ENCODE measurements around the gene SENP3.

Gene SENP3

GRCh38 chr17:7606280-7606679, 44.6 kb downstream of the SENP3 start:
- TF ChIP-seq CTCF (IDR thresholded peaks at IDR 0.05; ENCODE audit: borderline replicate concordance, insufficient read depth, low read depth, low read length) = no peak

GRCh38 chr17:7610641-7611040, 48.9 kb downstream of the SENP3 start:
- TF ChIP-seq CTCF (IDR thresholded peaks at IDR 0.05; ENCODE audit: borderline replicate concordance, insufficient read depth, low read depth, low read length) = no peak
- H3K4me3 ChIP-seq (ENCODE audit: low read depth, low read length) = no peak overlapping the region

More at GRCh38 chr17:7606280-7606679, 44.6 kb downstream of the SENP3 start:
- no peak overlapping the region for H3K4me3 ChIP-seq (ENCODE audit: low read depth, low read length)

DNA sequence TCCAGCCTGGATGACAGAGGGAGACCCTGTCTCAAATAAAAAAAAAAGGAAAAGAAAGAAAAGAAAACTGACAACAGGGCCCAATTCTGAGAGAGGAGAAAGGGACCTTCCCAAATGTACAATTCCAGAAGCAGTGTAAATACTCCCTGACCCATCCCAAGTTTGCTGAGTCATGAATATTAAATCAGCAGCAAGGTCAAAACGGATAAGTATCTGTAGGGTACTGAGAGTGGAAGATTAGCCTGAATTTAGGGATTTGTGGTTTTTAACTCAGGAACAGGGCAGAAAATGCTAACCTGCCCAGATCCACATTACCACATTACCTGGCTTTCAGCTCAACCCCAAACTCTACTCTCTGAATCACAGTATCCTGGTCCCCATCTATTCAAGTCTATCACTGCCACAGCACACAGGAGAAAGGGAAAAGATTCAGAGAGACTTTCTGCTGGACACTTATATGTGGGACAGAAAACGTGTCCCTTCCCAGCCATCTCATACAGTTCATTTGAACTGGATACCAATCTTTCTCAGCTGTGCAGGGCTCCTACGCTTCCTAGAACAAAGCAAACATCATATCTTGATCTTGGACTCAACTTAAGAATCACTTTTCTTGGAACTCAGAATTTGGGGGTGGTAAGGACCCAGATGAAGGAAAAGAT, 50.0 kb downstream of the SENP3 start:
- no peak for TF ChIP-seq CTCF (IDR thresholded peaks at IDR 0.05; ENCODE audit: borderline replicate concordance, insufficient read depth, low read depth, low read length)
- no peak overlapping the region for H3K4me3 ChIP-seq (ENCODE audit: low read depth, low read length)

DNA sequence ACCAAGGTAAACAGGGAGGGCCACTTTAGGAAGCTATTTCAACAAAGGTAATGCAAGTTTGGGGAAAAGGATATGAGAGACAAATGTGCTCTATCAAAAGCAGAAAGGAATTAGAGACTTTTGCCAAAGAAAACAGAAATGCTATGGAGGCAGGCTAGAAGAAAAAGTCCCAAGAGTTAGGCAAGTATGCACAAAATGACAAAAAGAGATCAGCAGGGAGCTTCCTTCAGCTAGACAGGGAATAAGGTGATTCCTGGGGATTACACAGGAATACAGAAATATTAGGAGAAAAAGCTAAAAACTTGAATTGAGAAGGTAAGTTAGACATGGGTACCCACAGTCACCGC, 50.5 kb downstream of the SENP3 start:
- TF ChIP-seq CTCF (IDR thresholded peaks at IDR 0.05; ENCODE audit: borderline replicate concordance, insufficient read depth, low read depth, low read length) = no peak
- H3K4me3 ChIP-seq (ENCODE audit: low read depth, low read length) = no peak overlapping the region

DNA sequence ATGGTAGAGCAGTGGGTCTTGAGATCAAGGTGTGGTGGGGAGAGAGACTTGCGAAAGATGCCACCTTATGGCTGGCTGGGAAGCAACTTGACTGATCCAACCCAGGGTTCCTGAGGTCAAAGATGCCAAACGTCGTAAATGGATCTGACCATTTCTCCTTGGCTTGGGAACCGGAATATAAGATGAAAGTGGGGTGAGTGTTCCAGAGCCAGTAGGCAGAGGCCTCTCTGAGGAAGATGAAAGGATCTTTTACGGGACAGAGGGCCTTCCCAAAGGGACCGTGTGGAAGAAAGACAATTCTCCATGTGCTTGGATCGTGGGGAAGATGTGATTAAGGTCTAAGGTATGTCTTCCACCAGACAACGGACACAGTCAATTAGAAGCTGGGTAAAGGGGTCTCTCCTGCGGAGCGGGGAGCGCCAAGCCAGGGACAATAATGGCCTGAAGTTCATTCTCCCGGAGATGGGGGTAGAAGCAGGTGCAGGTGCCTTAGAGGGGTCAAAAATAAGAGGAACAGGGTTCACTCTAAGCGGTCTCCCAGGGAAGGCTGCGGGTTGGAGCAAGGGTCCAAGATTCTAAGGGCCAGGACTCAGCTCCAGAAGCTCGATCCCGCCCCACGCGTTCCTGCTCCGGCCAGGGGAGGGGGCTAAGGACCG, 52.2 kb downstream of the SENP3 start:
- peak overlapping the region; percentile 89 for H3K4me3 ChIP-seq (ENCODE audit: low read depth, low read length)
- TF ChIP-seq CTCF (IDR thresholded peaks at IDR 0.05; ENCODE audit: borderline replicate concordance, insufficient read depth, low read depth, low read length) = no peak

DNA sequence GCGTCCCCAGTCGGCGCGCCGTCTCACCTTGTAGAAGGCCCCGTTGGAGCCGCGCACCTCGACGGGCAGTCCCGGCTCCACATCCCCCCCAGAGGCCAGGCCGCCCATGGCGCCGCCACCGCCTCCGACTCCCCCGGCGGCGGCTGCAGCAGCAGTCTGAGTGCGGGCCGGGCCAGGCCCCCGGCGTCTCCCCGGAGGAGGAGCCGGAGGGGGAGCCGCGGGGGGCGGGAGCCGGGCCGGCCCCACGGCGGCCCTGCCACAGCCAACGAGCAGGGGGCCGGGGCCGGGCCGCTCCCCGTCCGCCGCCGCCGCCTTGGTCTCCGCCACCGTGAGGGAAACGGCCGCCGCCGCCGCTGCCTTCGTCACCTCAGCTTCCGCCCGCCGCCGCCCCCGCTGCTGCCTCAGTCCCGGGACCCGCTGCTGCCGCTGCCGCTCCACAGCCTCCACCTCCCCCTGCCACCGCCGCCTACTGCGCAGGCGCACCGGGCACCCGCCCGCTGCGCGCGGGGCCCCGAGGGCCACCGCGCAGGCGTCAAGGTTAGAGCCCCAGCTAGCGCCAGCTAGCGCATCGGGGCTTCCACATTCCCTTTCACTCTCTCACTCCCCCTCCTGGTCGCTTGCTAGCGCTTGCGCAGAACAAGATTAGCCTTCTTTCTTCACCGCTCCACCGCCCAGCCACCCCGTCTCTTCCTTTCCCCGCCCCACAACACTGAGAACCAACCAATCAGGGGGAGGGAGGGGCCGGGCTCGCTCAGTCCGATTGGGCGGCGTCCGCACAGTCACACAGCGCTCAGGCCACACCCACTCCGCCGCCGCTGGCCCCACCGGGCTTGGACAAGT, 52.9 kb downstream of the SENP3 start, which contains the start of gene FXR2:
Gene FXR2, minus strand, starts transcription at position 473 of the 840 bp plus-strand sequence. Its CDS starts 365 bp downstream, at position 108.
- TF ChIP-seq CTCF (IDR thresholded peaks at IDR 0.05; ENCODE audit: borderline replicate concordance, insufficient read depth, low read depth, low read length) = peak; percentile 80
- H3K4me3 ChIP-seq (ENCODE audit: low read depth, low read length) = peak within 1 kb of the TSS; percentile 89

Measured in GM12875 (cell line).